Keratinocyte (primary cell): ENCODE data around the gene PITPNC1. TPM values are rescaled to one million over a fixed set of nuclear protein-coding genes. Genes with fewer than 3 reads are reported as not detected.

Source experiments
- DNase-seq: peaks from one replicate; pipeline ENCODE4 v3.0.0-alpha.2; 2011; ENCODE audit warnings: low read depth, missing footprints, low spot score
- FAIRE-seq: peaks from 2 replicates; lab custom pipeline; 2011; peaks lifted over from hg19 to GRCh38; lab: Jason Lieb, UNC
- H2AFZ ChIP-seq: 2 replicates; pipeline ENCODE4 v1.6.0; 2012; ENCODE audit warnings: low read length, control low read depth, inconsistent platforms; ENCODE audit not compliant: control insufficient read depth
- H3K27ac ChIP-seq: 2 replicates; pipeline ENCODE4 v1.5.1; 2011; ENCODE audit warnings: low read length; ENCODE audit not compliant: control insufficient read depth, insufficient read depth
- H3K27me3 ChIP-seq: 3 replicates; pipeline ENCODE4 v1.6.0; 2011; ENCODE audit warnings: low read length; ENCODE audit not compliant: control insufficient read depth, insufficient read depth; ENCODE audit errors: extremely low read depth
- H3K36me3 ChIP-seq, 2 experiments: 2 replicates in 1 of 2; 3 replicates in 1 of 2; pipeline ENCODE4 v1.5.1; 2011; ENCODE audit warnings: low read length in 2 of 2, mild to moderate bottlenecking in 1 of 2; ENCODE audit not compliant: control insufficient read depth in 2 of 2, insufficient read depth in 2 of 2; ENCODE audit errors: extremely low read depth in 1 of 2
- H3K4me1 ChIP-seq: 3 replicates; pipeline ENCODE4 v1.5.1; 2011; ENCODE audit warnings: low read length; ENCODE audit not compliant: control insufficient read depth, insufficient read depth; ENCODE audit errors: extremely low read depth
- H3K4me2 ChIP-seq: 3 replicates; pipeline ENCODE4 v1.6.0; 2011; ENCODE audit warnings: low read depth, low read length; ENCODE audit not compliant: control insufficient read depth, insufficient read depth; ENCODE audit errors: extremely low read depth
- H3K4me3 ChIP-seq, 3 experiments: fragments of 200-600 bp in 1 of 3; sonication (generic) in 1 of 3; 2 replicates in 2 of 3; 3 replicates in 1 of 3; pipeline ENCODE4 v1.5.1; 2011 to 2016; ENCODE audit warnings: low read length in 3 of 3, mild to moderate bottlenecking in 3 of 3, control low read depth in 2 of 3, inconsistent platforms in 1 of 3, low read depth in 1 of 3, mixed read lengths in 1 of 3, mixed run types in 1 of 3, moderate library complexity in 1 of 3; ENCODE audit not compliant: control insufficient read depth in 2 of 3, insufficient read depth in 2 of 3; ENCODE audit errors: extremely low read depth in 1 of 3
- H3K79me2 ChIP-seq: 2 replicates; pipeline ENCODE4 v1.6.0; 2012; ENCODE audit warnings: low read length; ENCODE audit not compliant: control insufficient read depth, insufficient read depth
- H3K9ac ChIP-seq: 3 replicates; pipeline ENCODE4 v1.6.0; 2011; ENCODE audit warnings: low read length; ENCODE audit not compliant: control insufficient read depth, insufficient read depth; ENCODE audit errors: extremely low read depth
- H3K9me1 ChIP-seq: 3 replicates; pipeline ENCODE4 v1.6.0; 2011; ENCODE audit warnings: low read length; ENCODE audit not compliant: control insufficient read depth, insufficient read depth; ENCODE audit errors: extremely low read depth
- H3K9me3 ChIP-seq: 2 replicates; pipeline ENCODE4 v1.5.1; 2012; ENCODE audit warnings: low read depth, low read length; ENCODE audit not compliant: control insufficient read depth
- H4K20me1 ChIP-seq: 3 replicates; pipeline ENCODE4 v1.6.0; 2011; ENCODE audit warnings: low read length; ENCODE audit not compliant: control insufficient read depth, insufficient read depth; ENCODE audit errors: extremely low read depth
- EZH2 ChIP-seq: IDR thresholded peaks from one replicate; pipeline ENCODE4 v1.6.1; 2012; ENCODE audit warnings: inconsistent platforms, mild to moderate bottlenecking, low read length, moderate library complexity
- dilution Hi-C: fragments of 300-500 bp; cut with MboI; formaldehyde crosslinking; loops from one replicate; pipeline ENCODE4 v1.7.0; 2020; ENCODE audit warnings: low sequenced_read_pairs; ENCODE audit not compliant: extremely low pct_ligation_motif_present
- polyA plus RNA-seq, 5 experiments: library from polyadenylated mRNA; depleted of rRNA in 3 of 5; stranded (reverse) in 3 of 5; stranded (forward) in 1 of 5; unstranded in 1 of 5; fragments of >200 nt; gene quantifications; 1 replicate in 1 of 5; 2 replicates in 3 of 5; 3 replicates in 1 of 5; pipeline versions ENCODE4 v1.2.1 to v1.2.3, GENCODE V29; 2011 to 2012; ENCODE audit warnings: missing spikeins in 2 of 5, low read depth in 1 of 5, low replicate concordance in 1 of 5
- TF ChIP-seq, protein P1 (sequence below), 3 experiments: IDR thresholded peaks in 1 of 3; conservative IDR thresholded peaks in 1 of 3; optimal IDR thresholded peaks in 1 of 3; 2 replicates in 2 of 3; 3 replicates in 1 of 3; pipeline versions ENCODE3 to v1.5.1; 2011; ENCODE audit warnings: low read length in 3 of 3, mild to moderate bottlenecking in 3 of 3, moderate library complexity in 2 of 3, control low read depth in 1 of 3, inconsistent platforms in 1 of 3; ENCODE audit not compliant: insufficient read depth in 2 of 3; ENCODE audit errors: extremely low read depth in 1 of 3

PITPNC1 gene
- polyA plus RNA-seq, 1 donor (not counting 4 experiments of a cell fraction or from before 2014, with no cell fraction given) = 24.8 TPM

DNA sequence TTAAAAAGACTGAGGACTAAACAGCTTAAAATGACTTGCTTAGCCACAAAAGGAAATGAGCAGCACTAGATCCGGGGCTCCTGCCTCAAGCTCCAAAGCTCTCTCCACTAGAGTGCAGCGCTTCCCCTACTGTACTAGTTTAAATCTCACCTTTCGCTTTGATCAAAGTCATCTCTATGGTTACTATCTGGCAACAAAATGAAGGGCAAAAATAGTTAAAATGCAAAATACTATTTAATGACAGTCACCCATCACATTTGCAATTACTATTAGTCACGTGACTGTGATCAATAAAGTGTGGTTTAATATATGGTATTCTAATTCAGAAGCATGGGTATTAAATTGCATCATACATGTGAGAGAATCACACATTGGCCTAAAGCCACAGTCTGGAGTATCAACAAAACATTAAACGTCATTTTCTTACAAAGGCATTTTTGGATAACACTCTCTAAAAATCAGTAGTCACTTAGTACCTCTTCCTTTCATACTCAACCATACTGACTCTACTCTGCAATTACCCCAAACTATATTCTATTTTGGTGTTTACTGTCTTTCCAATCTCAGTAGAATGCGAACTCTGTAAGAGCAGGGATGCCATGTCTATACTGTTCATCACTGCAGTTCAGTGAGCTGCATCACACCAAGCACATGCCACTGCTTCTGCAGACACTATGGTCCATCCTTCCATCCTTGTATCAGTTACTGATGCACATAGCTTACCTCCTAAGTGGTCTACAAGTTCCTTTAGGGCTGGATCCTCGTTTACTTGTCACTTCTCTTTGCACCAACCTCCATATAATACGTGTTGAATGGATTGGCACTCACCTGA is 16.9 kb upstream of the PITPNC1 start:
- H3K36me3 ChIP-seq = peaks cover 4 to 19% of the 10 kb centered on the region in 2 experiments
- peaks cover 20% of the 10 kb centered on the region for H4K20me1 ChIP-seq

DNA sequence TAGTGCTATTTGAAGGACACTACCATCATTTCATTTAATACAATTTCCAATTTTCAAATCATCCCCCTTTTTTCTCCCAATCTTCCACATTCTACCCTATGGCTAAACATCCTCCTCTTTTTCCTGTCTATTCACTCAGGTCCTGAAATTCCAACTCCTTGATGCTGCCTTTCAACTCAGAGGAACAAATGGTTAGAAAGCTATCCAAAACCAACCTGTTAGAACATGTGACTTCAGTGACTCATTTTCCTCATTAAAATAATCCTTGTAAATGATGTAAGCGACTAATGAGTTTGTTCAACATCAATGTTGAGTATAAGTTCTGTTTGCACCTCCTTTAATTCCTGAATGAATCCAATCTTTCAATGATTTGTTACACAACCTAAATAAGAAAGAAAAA is 16.2 kb upstream of the PITPNC1 start:
- no peak for TF ChIP-seq EZH2
- TF ChIP-seq, protein P1, sequence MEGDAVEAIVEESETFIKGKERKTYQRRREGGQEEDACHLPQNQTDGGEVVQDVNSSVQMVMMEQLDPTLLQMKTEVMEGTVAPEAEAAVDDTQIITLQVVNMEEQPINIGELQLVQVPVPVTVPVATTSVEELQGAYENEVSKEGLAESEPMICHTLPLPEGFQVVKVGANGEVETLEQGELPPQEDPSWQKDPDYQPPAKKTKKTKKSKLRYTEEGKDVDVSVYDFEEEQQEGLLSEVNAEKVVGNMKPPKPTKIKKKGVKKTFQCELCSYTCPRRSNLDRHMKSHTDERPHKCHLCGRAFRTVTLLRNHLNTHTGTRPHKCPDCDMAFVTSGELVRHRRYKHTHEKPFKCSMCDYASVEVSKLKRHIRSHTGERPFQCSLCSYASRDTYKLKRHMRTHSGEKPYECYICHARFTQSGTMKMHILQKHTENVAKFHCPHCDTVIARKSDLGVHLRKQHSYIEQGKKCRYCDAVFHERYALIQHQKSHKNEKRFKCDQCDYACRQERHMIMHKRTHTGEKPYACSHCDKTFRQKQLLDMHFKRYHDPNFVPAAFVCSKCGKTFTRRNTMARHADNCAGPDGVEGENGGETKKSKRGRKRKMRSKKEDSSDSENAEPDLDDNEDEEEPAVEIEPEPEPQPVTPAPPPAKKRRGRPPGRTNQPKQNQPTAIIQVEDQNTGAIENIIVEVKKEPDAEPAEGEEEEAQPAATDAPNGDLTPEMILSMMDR (optimal IDR thresholded peaks at IDR 0.05 in 1 of 3, IDR thresholded peaks at IDR 0.05 in 1 of 3, conservative IDR thresholded peaks at IDR 0.05 in 1 of 3; ENCODE audit: extremely low read depth in 1 of 3, insufficient read depth in 2 of 3, low read length in 3 of 3) = no peak
- H3K9me1 ChIP-seq = peaks cover 4% of the 10 kb centered on the region
- H3K4me3 ChIP-seq = no peak overlapping the region
- dilution Hi-C loops = no loop called here
- no peak overlapping the region for H2AFZ ChIP-seq
- no peak overlapping the region for H3K9ac ChIP-seq
- no peaks in the 10 kb centered on the region for H3K9me3 ChIP-seq
- peak overlapping the region; percentile 45 for H3K27ac ChIP-seq
- peaks cover 94% of the 10 kb centered on the region for H3K79me2 ChIP-seq
- H3K4me1 ChIP-seq = peaks cover 23% of the 10 kb centered on the region
- H4K20me1 ChIP-seq = peaks cover 20% of the 10 kb centered on the region
- H3K36me3 ChIP-seq = peaks cover 4 to 19% of the 10 kb centered on the region in 2 experiments
- H3K4me2 ChIP-seq = peak overlapping the region; percentile 27
- no peaks in the 10 kb centered on the region for H3K27me3 ChIP-seq
- FAIRE-seq (peak; percentile 36), DNase-seq (no peak)

More for the DNA sequence above, 16.9 kb upstream of the PITPNC1 start:
- DNase-seq (no peak), FAIRE-seq (peak; percentile 26)
- Histone ChIP-seq H3K4me1 (peaks cover 22% of the 10 kb centered on the region), H3K27ac (peak overlapping the region; percentile 45), H3K9me1 (peaks cover 4% of the 10 kb centered on the region), H3K27me3 (no peaks in the 10 kb centered on the region), H3K79me2 (peaks cover 89% of the 10 kb centered on the region), H3K9me3 (no peaks in the 10 kb centered on the region), H2AFZ (no peak overlapping the region), H3K9ac (no peak overlapping the region), H3K4me2 (peak overlapping the region; percentile 27), H3K4me3 (no peak overlapping the region)
- no peak for TF ChIP-seq EZH2
- TF ChIP-seq, protein P1 (optimal IDR thresholded peaks at IDR 0.05 in 1 of 3, IDR thresholded peaks at IDR 0.05 in 1 of 3, conservative IDR thresholded peaks at IDR 0.05 in 1 of 3; ENCODE audit: extremely low read depth in 1 of 3, insufficient read depth in 2 of 3, low read length in 3 of 3) = peak; percentile 15 to 31 (median 27)
- dilution Hi-C loops = no loop called here
